Endothelial cell of umbilical vein (primary cell): ENCODE results near the gene SOX2. TPM values are rescaled to one million over a fixed set of nuclear protein-coding genes. Genes with fewer than 3 reads are reported as not detected.

ENCODE experiments used
- BruUV-seq: library from RNA; stranded (reverse); fragments of 400-500 nt; replicated peaks from 2 replicates; lab custom pipeline; 2021; lab: Mats Ljungman, UMichigan
- CTCF ChIA-PET: fragments of 300-600, 350-600 bp; sonication (Branson Sonifier 250); formaldehyde crosslinking; loops from one replicate; lab custom pipeline; 2021; ENCODE audit warnings: antibody characterized with exemption, inconsistent platforms; lab: Charles Lee
- POLR2A ChIA-PET: fragments of 300-600, 350-600 bp; sonication (Branson Sonifier 250); formaldehyde crosslinking; loops from one replicate; lab custom pipeline; 2021; ENCODE audit warnings: antibody characterized with exemption, inconsistent platforms; lab: Charles Lee
- DNase-seq: peaks from one replicate; pipeline ENCODE4 v3.0.0-alpha.2; 2011; ENCODE audit warnings: low read depth, low spot score
- FAIRE-seq: peaks from 2 replicates; lab custom pipeline; 2011; peaks lifted over from hg19 to GRCh38; lab: Jason Lieb, UNC
- H2AFZ ChIP-seq: 2 replicates; pipeline ENCODE4 v1.6.0; 2012; ENCODE audit warnings: low read depth, low read length, control low read depth, inconsistent platforms
- H3K27ac ChIP-seq: 2 replicates; pipeline ENCODE4 v1.5.1; 2011; ENCODE audit warnings: low read depth, mild to moderate bottlenecking, control low read depth, low read length, moderate library complexity; ENCODE audit not compliant: insufficient read depth
- H3K27me3 ChIP-seq, 2 experiments: 2 replicates each; pipeline versions ENCODE4 v1.6.0 to v1.6.1; 2011; ENCODE audit warnings: low read length in 2 of 2, mixed read lengths in 1 of 2; ENCODE audit not compliant: control insufficient read depth in 2 of 2, insufficient read depth in 2 of 2
- H3K36me3 ChIP-seq, 2 experiments: 2 replicates in 1 of 2; 3 replicates in 1 of 2; pipeline ENCODE4 v1.5.1; 2011; ENCODE audit warnings: low read length in 2 of 2, mild to moderate bottlenecking in 1 of 2, moderate library complexity in 1 of 2; ENCODE audit not compliant: control insufficient read depth in 2 of 2, insufficient read depth in 2 of 2; ENCODE audit errors: extremely low read depth in 1 of 2
- H3K4me1 ChIP-seq: 3 replicates; pipeline ENCODE4 v1.5.1; 2011; ENCODE audit warnings: mild to moderate bottlenecking, low read length; ENCODE audit not compliant: control insufficient read depth, insufficient read depth; ENCODE audit errors: extremely low read depth
- H3K4me2 ChIP-seq: 2 replicates; pipeline ENCODE4 v1.6.1; 2011; ENCODE audit warnings: low read length, control low read depth, mixed read lengths; ENCODE audit not compliant: insufficient read depth
- H3K4me3 ChIP-seq, 3 experiments: fragments of 200-600 bp in 1 of 3; sonication (generic), shearing (Covaris generic) in 1 of 3; replicated peaks in 1 of 3; 2 replicates each; pipeline ENCODE4 v1.5.1; 2011 to 2016; ENCODE audit warnings: control low read depth in 3 of 3, low read length in 3 of 3, mild to moderate bottlenecking in 2 of 3, inconsistent platforms in 1 of 3, low read depth in 1 of 3, moderate library complexity in 1 of 3; ENCODE audit not compliant: insufficient read depth in 1 of 3
- H3K79me2 ChIP-seq: 2 replicates; pipeline ENCODE4 v1.6.0; 2012; ENCODE audit warnings: low read length, inconsistent platforms; ENCODE audit not compliant: control insufficient read depth, insufficient read depth
- H3K9ac ChIP-seq: replicated peaks from 2 replicates; pipeline ENCODE3; 2011; ENCODE audit warnings: low read length, control low read depth; ENCODE audit not compliant: insufficient read depth; ENCODE audit errors: extremely low read depth
- H3K9me1 ChIP-seq: replicated peaks from 3 replicates; pipeline ENCODE4 v1.6.0; 2011; ENCODE audit warnings: mild to moderate bottlenecking, low read length; ENCODE audit not compliant: control insufficient read depth, insufficient read depth; ENCODE audit errors: extremely low read depth
- H3K9me3 ChIP-seq: replicated peaks from 2 replicates; pipeline ENCODE4 v1.5.1; 2012; ENCODE audit warnings: low read length, inconsistent platforms; ENCODE audit not compliant: control insufficient read depth, insufficient read depth
- H4K20me1 ChIP-seq: replicated peaks from 2 replicates; pipeline ENCODE3; 2011; ENCODE audit warnings: mild to moderate bottlenecking, low read length; ENCODE audit not compliant: control insufficient read depth, insufficient read depth; ENCODE audit errors: extremely low read depth
- CTCF ChIP-seq, 2 donors: IDR thresholded peaks; 1 replicate in 1 of 2; 2 replicates in 1 of 2; pipeline ENCODE4 v1.5.1; 2011; ENCODE audit warnings: low read length in 2 of 2, mild to moderate bottlenecking in 2 of 2, moderate library complexity in 2 of 2, control low read depth in 1 of 2, inconsistent platforms in 1 of 2, low read depth in 1 of 2; ENCODE audit not compliant: insufficient read depth in 1 of 2; ENCODE audit errors: extremely low read depth in 1 of 2
- EZH2 ChIP-seq: IDR thresholded peaks from 2 replicates; pipeline ENCODE4 v1.6.1; 2012; ENCODE audit warnings: borderline replicate concordance, low read depth, mild to moderate bottlenecking, moderate library complexity, low read length, inconsistent platforms; ENCODE audit not compliant: severe bottlenecking
- FOS ChIP-seq: IDR thresholded peaks from 2 replicates; pipeline ENCODE4 v1.6.1; 2011; ENCODE audit warnings: mild to moderate bottlenecking, low read length, moderate library complexity, borderline replicate concordance; ENCODE audit not compliant: insufficient read depth
- GATA2 ChIP-seq: IDR thresholded peaks from 2 replicates; pipeline ENCODE4 v1.7.0; 2011; ENCODE audit warnings: low read depth, mild to moderate bottlenecking, moderate library complexity, mixed read lengths, low read length; ENCODE audit not compliant: insufficient read length, insufficient read depth
- JUN ChIP-seq: IDR thresholded peaks from 2 replicates; pipeline ENCODE4 v1.6.1; 2011; ENCODE audit warnings: borderline replicate concordance, low read depth; ENCODE audit not compliant: insufficient read length, insufficient read depth
- MAX ChIP-seq: IDR thresholded peaks from 2 replicates; pipeline ENCODE4 v1.6.1; 2011; ENCODE audit not compliant: insufficient read depth, insufficient read length
- MYC ChIP-seq: IDR thresholded peaks from one replicate; pipeline ENCODE4 v1.6.1; 2011; ENCODE audit warnings: mild to moderate bottlenecking, low read depth, low read length
- POLR2A ChIP-seq: IDR thresholded peaks from 2 replicates; pipeline ENCODE4 v1.6.1; 2012; ENCODE audit warnings: low read depth, mild to moderate bottlenecking, control low read depth, low read length
- POLR2AphosphoS5 ChIP-seq: IDR thresholded peaks from 2 replicates; pipeline ENCODE4 v1.6.1; 2012; ENCODE audit warnings: low read depth, mild to moderate bottlenecking, control low read depth, low read length, moderate library complexity; ENCODE audit not compliant: insufficient read depth
- dilution Hi-C: fragments of 300-500 bp; cut with MboI; formaldehyde crosslinking; loops from one replicate; pipeline ENCODE4 v1.15.0; 2019; ENCODE audit warnings: low sequenced_read_pairs; ENCODE audit not compliant: extremely low pct_ligation_motif_present
- intact Hi-C: fragments of 100-400 bp; cut with micrococcal nuclease; formaldehyde crosslinking; loops from one replicate; pipeline ENCODE4 v1.10.0; 2022
- polyA plus RNA-seq, 4 experiments: library from polyadenylated mRNA; depleted of rRNA in 3 of 4; stranded (reverse) in 3 of 4; unstranded in 1 of 4; fragments of >200 nt; gene quantifications; 2 replicates each; pipeline versions ENCODE4 v1.2.1 to v1.2.3, GENCODE V29; 2011 to 2012; ENCODE audit warnings: missing spikeins in 1 of 4
- total RNA-seq: library from RNA; stranded (reverse); gene quantifications from 2 replicates; pipeline ENCODE4 v1.2.3, GENCODE V29; 2021

SOX2 gene
- total and polyA plus RNA-seq, 2 donors (not counting 3 experiments of a cell fraction or from before 2014, with no cell fraction given): 0.13 to 0.23 TPM

- peaks cover 20 to 21% of the 10 kb centered on the region in 2 experiments for H3K27me3 ChIP-seq
- DNase-seq: no peak
- no peaks in the 10 kb centered on the region for H3K9me1 ChIP-seq
- FAIRE-seq: no peak
- TF ChIP-seq POLR2AphosphoS5 (no peak), MAX (no peak), MYC (no peak), FOS (no peak), POLR2A (no peak), CTCF (IDR thresholded peaks at IDR 0.05; ENCODE audit: extremely low read depth in 1 of 2, insufficient read depth in 1 of 2, low read depth in 1 of 2, low read length in 2 of 2) (no peak), GATA2 (no peak), JUN (no peak), EZH2 (no peak)
- intact Hi-C loops (no loop called here), dilution Hi-C loops (no loop called here)
- H3K36me3 ChIP-seq: no peaks in the 10 kb centered on the region
- no peaks in the 10 kb centered on the region for H4K20me1 ChIP-seq
- no peaks in the 10 kb centered on the region for H3K9me3 ChIP-seq
- no peak overlapping the region for H3K4me2 ChIP-seq
- CTCF ChIA-PET: no interaction called here
- no peak overlapping the region for H3K4me3 ChIP-seq
- H2AFZ ChIP-seq: no peak overlapping the region
- H3K27ac ChIP-seq: no peak overlapping the region
- no peak overlapping the region for H3K9ac ChIP-seq
- BruUV-seq: no TSS peak
- no peaks in the 10 kb centered on the region for H3K79me2 ChIP-seq
- POLR2A ChIA-PET: no interaction called here
- no peaks in the 10 kb centered on the region for H3K4me1 ChIP-seq
Measured at GRCh38 chr3:181725131-181725731, 13.5 kb downstream of the SOX2 start.
